Measurements from ENCODE around the gene LMX1A. TPM values are rescaled to one million over a fixed set of nuclear protein-coding genes. Genes with fewer than 3 reads are reported as not detected.

The LMX1A gene
- polyA plus RNA-seq, 1 experiment = not detected

- ChIA-PET POLR2A (no interaction called here), CTCF (no interaction called here)
- no peak for TF ChIP-seq CTCF (IDR thresholded peaks at IDR 0.05; ENCODE audit: insufficient read depth, low read depth, low read length)
- no peak overlapping the region for H3K4me3 ChIP-seq (ENCODE audit: low read depth, low read length)
- no peaks in the 10 kb centered on the region for H3K27me3 ChIP-seq (ENCODE audit: control insufficient read depth, insufficient read depth, low read length)
- no peaks in the 10 kb centered on the region for H3K36me3 ChIP-seq (ENCODE audit: control insufficient read depth, insufficient read depth, low read length)
- DNase-seq (ENCODE audit: low read depth) = no peak
These were observed 169.2 kb downstream of the LMX1A start for GRCh38 chr1:165187031-165188009.

GRCh38 chr1:165185161-165185889, 171.2 kb downstream of the LMX1A start:
- no peaks in the 10 kb centered on the region for H3K27me3 ChIP-seq (ENCODE audit: control insufficient read depth, insufficient read depth, low read length)
- ChIA-PET POLR2A (no interaction called here), CTCF (no interaction called here)
- TF ChIP-seq CTCF (IDR thresholded peaks at IDR 0.05; ENCODE audit: insufficient read depth, low read depth, low read length) = no peak
- no peak for DNase-seq (ENCODE audit: low read depth)
- no peak overlapping the region for H3K4me3 ChIP-seq (ENCODE audit: low read depth, low read length)
- H3K36me3 ChIP-seq (ENCODE audit: control insufficient read depth, insufficient read depth, low read length) = no peaks in the 10 kb centered on the region

- no peaks in the 10 kb centered on the region for H3K36me3 ChIP-seq (ENCODE audit: control insufficient read depth, insufficient read depth, low read length)
- H3K4me3 ChIP-seq (ENCODE audit: low read depth, low read length) = no peak overlapping the region
- no peak for TF ChIP-seq CTCF (IDR thresholded peaks at IDR 0.05; ENCODE audit: insufficient read depth, low read depth, low read length)
- no peaks in the 10 kb centered on the region for H3K27me3 ChIP-seq (ENCODE audit: control insufficient read depth, insufficient read depth, low read length)
- ChIA-PET CTCF (no interaction called here), POLR2A (no interaction called here)
- DNase-seq (ENCODE audit: low read depth) = no peak
These were observed 173.5 kb downstream of the LMX1A start for GRCh38 chr1:165182975-165183374.

GRCh38 chr1:165179306-165179705, 177.2 kb downstream of the LMX1A start:
- ChIA-PET CTCF (no interaction called here), POLR2A (no interaction called here)
- no peak for DNase-seq (ENCODE audit: low read depth)
- H3K36me3 ChIP-seq (ENCODE audit: control insufficient read depth, insufficient read depth, low read length) = no peaks in the 10 kb centered on the region
- no peak for TF ChIP-seq CTCF (IDR thresholded peaks at IDR 0.05; ENCODE audit: insufficient read depth, low read depth, low read length)
- H3K4me3 ChIP-seq (ENCODE audit: low read depth, low read length) = no peak overlapping the region
- H3K27me3 ChIP-seq (ENCODE audit: control insufficient read depth, insufficient read depth, low read length) = no peaks in the 10 kb centered on the region

GRCh38 chr1:165174491-165174890, 182.0 kb downstream of the LMX1A start:
- DNase-seq (ENCODE audit: low read depth) = no peak
- ChIA-PET CTCF (interaction anchor here (1.2 kb wide), 1 partner anchor 22 kb away, joined by 3 read pairs; no protein-coding TSS in a partner anchor), POLR2A (no interaction called here)
- Histone ChIP-seq H3K27me3 (ENCODE audit: control insufficient read depth, insufficient read depth, low read length) (no peaks in the 10 kb centered on the region), H3K4me3 (ENCODE audit: low read depth, low read length) (no peak overlapping the region), H3K36me3 (ENCODE audit: control insufficient read depth, insufficient read depth, low read length) (no peaks in the 10 kb centered on the region)
- TF ChIP-seq CTCF (IDR thresholded peaks at IDR 0.05; ENCODE audit: insufficient read depth, low read depth, low read length) = no peak
